Measurements from ENCODE around the gene TAMM41. TPM values are rescaled to one million over a fixed set of nuclear protein-coding genes. Genes with fewer than 3 reads are reported as not detected.

TAMM41 gene, protein sequence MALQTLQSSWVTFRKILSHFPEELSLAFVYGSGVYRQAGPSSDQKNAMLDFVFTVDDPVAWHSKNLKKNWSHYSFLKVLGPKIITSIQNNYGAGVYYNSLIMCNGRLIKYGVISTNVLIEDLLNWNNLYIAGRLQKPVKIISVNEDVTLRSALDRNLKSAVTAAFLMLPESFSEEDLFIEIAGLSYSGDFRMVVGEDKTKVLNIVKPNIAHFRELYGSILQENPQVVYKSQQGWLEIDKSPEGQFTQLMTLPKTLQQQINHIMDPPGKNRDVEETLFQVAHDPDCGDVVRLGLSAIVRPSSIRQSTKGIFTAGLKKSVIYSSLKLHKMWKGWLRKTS
- 12.2 TPM for total RNA-seq

GRCh38 chr3:11846281-11847266 is at the start of gene TAMM41:
Gene TAMM41, minus strand, starts transcription at chr3:11846885. Its CDS starts 249 bp downstream, at chr3:11846636.

Small RNA genes within 50 kb of the gene (small RNA-seq; reads per million reads assigned to genes)
- not detected for gene CYCSP12

Other genes with a start within 250 kb of the TAMM41 start
- gene VGLL4, start 203.0 kb downstream of the TAMM41 start, total RNA-seq = 90.4 TPM
- gene SYN2, start 157.5 kb upstream of the TAMM41 start, total RNA-seq = 71.5 TPM